Upper lobe of left lung (tissue), 4 donors: ENCODE measurements around the gene PDE8A.

ENCODE experiments used
- CTCF ChIP-seq, 6 experiments: fragments of 450-650 bp in 4 of 6; fragments of 200-600 bp in 2 of 6; sonication (generic) in 2 of 6; IDR thresholded peaks; one replicate each; pipeline ENCODE4 v1.5.1; 2016 to 2019; ENCODE audit warnings: antibody characterized with exemption in 6 of 6
- EP300 ChIP-seq, 4 donors: sonication (generic); formaldehyde crosslinking; IDR thresholded peaks; one replicate each; pipeline ENCODE4 v1.5.1; 2017; ENCODE audit warnings: antibody characterized with exemption in 4 of 4, control low read depth in 2 of 4
- POLR2AphosphoS5 ChIP-seq, 2 donors: sonication (generic); formaldehyde crosslinking; IDR thresholded peaks; one replicate each; pipeline ENCODE4 v1.5.1; 2017; ENCODE audit warnings: antibody characterized with exemption in 2 of 2

DNA sequence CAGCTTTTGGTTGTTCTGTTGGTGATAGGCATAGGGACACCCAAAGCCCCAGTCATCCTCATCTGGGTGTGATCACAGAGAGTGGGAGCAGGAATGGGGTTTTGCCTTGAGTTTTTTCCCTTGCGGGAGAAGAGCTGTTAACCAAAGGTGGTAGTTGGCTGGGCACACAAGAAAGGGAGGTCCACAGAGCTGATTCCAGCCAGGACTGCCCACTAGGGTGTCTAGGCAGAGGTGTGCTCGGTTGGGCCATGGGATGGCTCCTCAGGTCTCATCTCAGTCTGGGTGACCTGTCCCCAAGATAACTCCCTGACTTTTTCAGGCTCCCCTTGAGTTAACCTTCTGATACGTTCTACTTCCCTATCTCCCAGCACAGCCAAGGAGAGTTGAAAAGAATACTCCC, 134.8 kb downstream of the PDE8A start:
- TF ChIP-seq EP300 (IDR thresholded peaks at IDR 0.05) (no peak), CTCF (IDR thresholded peaks at IDR 0.05) (no peak), POLR2AphosphoS5 (IDR thresholded peaks at IDR 0.05) (no peak)
